HG02571 (cell line): ENCODE measurements around the gene SLC30A2.

Experiments
- ATAC-seq: cut with Tn5 transposase; IDR thresholded peaks from one replicate; pipeline ENCODE4 v1.9.1; 2021; ENCODE audit warnings: mild to moderate bottlenecking, moderate library complexity; ENCODE audit not compliant: unreplicated experiment

The SLC30A2 gene

DNA sequence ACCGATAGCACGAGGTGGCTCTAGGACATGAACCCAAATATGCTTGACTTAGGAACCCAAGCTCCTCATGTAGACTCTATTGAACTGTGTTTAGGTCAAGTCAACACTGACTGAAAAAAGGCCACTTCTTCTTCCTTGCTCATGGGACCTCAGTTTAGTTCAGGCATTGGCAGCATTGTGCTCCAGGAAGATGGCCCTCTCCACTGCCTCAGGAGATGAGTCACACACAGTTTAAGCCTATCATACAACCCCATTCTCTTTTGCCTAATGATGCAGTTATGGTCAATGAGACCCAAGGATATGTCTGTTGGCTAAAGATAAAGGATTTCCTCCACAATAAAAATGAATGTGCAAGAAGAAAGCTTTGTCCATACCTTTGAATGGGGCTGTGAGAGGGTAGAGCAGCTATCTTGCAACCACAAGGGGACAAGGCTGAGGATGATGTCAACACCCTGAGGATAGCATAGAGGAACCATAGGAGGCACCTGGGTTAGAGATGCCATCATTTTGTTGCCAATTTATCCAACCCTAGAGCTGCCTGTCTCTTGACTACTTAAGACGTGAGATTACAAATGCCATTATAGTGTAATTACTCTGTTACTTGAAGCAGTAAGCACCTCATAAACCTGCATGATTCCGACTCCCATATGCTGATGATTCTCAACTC lies 24.5 kb upstream of the SLC30A2 start:
- no peak for ATAC-seq

DNA sequence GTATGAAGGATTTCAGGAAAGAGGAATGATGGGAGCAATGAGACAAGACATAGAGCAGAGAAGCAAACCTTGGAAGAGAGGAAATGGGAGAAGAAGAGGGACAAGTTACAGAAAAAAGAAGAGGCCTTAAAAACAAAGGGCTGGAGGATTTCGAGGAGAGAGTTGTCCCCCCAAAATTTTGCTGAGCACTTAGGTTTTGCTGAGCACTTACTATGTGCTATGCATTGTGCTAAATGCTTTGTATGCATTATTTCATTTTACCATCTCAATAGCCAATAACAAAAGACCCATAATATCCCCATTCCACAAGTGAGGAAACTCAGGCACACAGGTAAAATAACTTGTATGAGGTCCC lies 24.0 kb upstream of the SLC30A2 start:
- ATAC-seq = no peak

- no peak for ATAC-seq
Observed at GRCh38 chr1:26067432-26067911, 21.6 kb upstream of the SLC30A2 start, which contains the start of gene TRIM63. TRIM63 (minus strand) TSS chr1:26067630; CDS start chr1:26067494, 136 bp downstream.

- ATAC-seq = no peak
Observed at GRCh38 chr1:26066857-26067256, 20.9 kb upstream of the SLC30A2 start.

GRCh38 chr1:26066160-26066559 lies 20.2 kb upstream of the SLC30A2 start:
- ATAC-seq = no peak

GRCh38 chr1:26064553-26064952 lies 18.6 kb upstream of the SLC30A2 start:
- no peak for ATAC-seq

- ATAC-seq = no peak
Observed at GRCh38 chr1:26060832-26061574, 15.1 kb upstream of the SLC30A2 start.

DNA sequence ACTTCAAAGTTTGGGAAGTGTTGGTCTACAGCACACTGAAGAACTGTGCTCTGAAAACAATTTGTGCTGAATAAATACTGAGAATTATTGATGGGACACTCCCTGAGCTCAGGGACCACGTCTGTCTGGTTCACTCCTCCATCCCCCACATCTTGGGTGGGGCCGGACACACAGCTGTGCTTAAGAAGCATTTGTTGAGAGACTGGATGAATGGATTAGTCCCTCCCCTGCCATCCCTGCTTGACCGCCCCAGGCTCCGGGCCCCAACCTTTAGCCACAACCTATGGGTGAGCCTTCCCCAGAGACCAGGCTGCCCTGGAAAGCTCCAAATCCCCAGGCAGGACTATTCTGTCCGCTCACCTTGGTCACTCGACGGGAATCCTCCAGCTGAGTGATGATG lies 14.0 kb upstream of the SLC30A2 start:
- ATAC-seq = no peak

GRCh38 chr1:26058052-26058595 lies 12.2 kb upstream of the SLC30A2 start:
- no peak for ATAC-seq

DNA sequence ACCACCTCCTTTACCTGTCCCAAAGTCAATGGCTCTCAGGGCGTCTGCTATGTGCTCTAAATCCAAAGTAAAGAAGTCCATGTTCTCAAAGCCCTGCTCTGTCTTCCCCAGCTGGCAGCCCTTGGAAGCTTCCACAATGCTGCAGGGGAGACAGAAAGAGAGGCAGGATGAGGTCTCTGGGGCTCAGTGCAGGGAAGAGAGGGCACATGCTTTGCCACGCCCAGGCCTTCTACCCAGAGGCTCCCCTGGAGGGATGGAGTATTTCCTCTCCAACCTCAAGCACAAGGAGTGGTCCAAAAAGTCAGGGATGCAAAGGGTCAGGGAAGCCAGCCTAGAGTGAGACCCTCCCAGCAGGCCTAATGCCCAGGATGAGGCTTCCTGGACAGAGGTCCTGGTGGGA lies 11.3 kb upstream of the SLC30A2 start:
- ATAC-seq = no peak

GRCh38 chr1:26055041-26055440 lies 9.1 kb upstream of the SLC30A2 start:
- no peak for ATAC-seq

GRCh38 chr1:26053718-26054560 lies 8.0 kb upstream of the SLC30A2 start:
- no peak for ATAC-seq

GRCh38 chr1:26050248-26050640 lies 4.3 kb upstream of the SLC30A2 start:
- no peak for ATAC-seq

GRCh38 chr1:26049531-26050247 lies 3.8 kb upstream of the SLC30A2 start:
- no peak for ATAC-seq

DNA sequence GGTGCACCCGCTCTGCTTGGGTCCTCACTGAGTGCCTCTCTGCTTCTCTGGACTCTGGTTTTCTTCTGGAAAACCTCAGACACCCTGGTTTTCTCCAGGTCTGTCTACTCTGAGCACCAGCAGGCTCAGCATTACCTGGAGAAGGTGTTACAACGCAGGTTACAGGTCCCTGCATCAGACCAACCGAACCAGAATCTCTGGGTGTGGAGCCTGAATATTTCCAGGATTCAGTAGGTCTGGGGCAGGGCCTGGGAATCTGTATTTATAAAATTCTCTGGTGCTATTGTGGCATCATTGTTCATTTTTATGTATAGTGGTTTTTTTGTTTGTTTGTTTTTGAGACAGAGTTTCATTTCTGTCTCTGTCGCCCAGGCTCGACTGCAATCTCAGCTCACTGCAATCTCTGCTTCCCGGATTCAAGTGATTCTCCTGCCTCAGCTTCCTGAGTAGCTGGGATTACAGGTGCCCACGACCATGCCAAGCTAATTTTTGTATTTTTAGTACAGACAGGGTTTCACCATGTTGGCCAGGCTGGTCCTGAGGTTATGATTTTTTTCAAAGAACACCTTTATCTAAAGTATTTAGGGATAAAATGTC lies 1.5 kb upstream of the SLC30A2 start:
- ATAC-seq = no peak

DNA sequence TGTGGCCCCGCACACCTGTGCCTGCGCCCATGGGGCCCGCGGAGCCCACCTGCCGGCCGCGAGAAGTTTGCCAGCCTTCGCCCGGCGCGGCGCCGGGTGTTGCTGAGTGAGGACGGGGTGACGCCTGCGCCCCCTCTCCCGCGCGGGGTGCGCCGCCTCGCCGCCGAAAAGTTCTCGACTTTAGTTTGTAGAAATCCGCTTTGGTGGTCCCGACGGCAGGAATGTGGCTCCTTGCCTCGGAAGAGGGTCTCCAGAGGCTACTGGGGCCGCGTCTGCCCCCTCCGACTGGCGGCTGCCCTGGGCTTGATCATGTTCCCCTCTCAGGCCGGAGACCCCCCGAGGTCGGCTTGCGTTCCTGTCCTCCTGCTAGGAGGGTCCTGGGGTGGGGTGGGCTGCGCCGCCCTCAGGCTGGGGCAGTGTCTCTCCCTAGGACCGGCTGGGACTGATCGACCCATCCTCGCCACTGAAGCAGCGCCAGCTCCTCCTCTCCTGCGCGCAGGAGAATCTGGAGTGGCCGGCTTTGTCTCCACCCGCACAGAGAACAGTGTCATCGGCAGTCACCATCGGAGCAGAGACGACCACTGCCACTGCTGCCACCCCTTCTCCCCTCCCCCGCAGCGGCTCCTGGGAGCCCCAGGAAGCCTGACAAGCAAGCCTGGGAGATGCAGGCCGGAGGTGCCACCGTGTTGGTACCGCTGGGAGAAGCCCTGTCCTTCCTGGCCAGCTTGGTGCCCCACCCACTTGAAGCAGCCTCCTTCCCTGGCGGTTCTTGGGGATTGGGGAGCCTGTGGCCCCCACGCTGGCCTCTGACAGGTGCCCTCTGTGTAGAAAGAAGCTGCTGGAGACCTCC lies 553 bp upstream of the SLC30A2 start:
- no peak for ATAC-seq

DNA sequence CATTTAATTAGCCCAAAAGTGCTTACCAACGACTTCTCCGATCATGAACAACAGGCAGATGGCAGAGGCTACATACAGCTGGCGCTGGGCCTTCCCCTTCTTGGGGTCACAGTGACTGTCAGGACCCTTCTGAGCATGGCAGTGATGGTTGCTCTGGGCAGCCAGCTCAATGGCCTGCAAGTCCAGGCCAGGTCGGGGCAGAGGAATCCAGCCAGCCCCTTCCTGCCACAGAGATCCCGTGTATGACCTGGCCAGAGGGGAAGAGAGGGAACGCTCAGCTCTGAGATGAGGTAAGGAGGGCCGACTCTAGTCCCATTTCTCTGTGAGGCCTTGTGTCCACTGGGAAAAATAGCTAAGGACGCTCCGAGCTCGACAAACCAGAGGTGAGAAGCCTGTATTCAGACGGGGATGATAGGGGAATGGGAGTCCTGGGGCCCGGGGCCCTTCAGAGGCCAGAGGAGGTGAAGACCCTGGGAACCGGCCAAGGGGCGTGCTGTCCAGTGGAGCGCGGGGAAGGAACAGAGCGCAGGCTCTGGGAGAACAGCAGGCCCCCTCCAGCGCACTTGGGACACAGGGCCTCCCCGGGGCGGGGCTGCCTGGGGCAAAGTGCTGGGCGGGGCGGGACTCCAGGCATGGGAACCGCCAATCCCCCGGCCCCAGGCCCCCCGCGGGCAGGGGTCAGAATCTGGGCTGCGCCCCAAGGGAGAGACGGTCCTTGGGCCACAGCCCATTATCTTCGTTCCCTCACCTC lies 772 bp downstream of the SLC30A2 start:
- no peak for ATAC-seq

- no peak for ATAC-seq
Observed at GRCh38 chr1:26044414-26044813, 1.5 kb downstream of the SLC30A2 start.

- no peak for ATAC-seq
Observed at GRCh38 chr1:26043765-26044164, 2.2 kb downstream of the SLC30A2 start.
